Loucy (cell line): ENCODE data around the gene NRM.
"Not testable (repeated sequence)": the region's sequence is repeated elsewhere in the genome, so short reads cannot be mapped to it uniquely, and the experiment has no call there.

Experiments
- H2AFZ ChIP-seq: fragments of 200-600 bp; sonication (generic); 2 replicates; pipeline ENCODE4 v1.6.0; 2016; ENCODE audit warnings: antibody characterized with exemption, mild to moderate bottlenecking, low read length, moderate library complexity
- H3F3A ChIP-seq: fragments of 200-600 bp; 2 replicates; pipeline ENCODE4 v1.6.0; 2016; ENCODE audit warnings: antibody characterized with exemption, low read depth, mild to moderate bottlenecking
- H3K27me3 ChIP-seq: fragments of 200-600 bp; sonication (generic); 2 replicates; pipeline ENCODE4 v1.6.1; 2014; ENCODE audit warnings: low read length, mild to moderate bottlenecking; ENCODE audit not compliant: insufficient read depth, poor library complexity, severe bottlenecking
- H3K36me3 ChIP-seq: fragments of 200-600 bp; sonication (generic); 2 replicates; pipeline ENCODE4 v1.6.1; 2016; ENCODE audit warnings: low read length; ENCODE audit not compliant: insufficient read depth
- H3K4me1 ChIP-seq: fragments of 200-600 bp; sonication (generic); 2 replicates; pipeline ENCODE4 v1.5.1; 2014; ENCODE audit warnings: low read length, mild to moderate bottlenecking; ENCODE audit not compliant: insufficient read depth, poor library complexity, severe bottlenecking
- H3K4me2 ChIP-seq: fragments of 200-600 bp; sonication (generic); 2 replicates; pipeline ENCODE4 v1.6.0; 2014; ENCODE audit warnings: antibody characterized with exemption, low read length, low read depth, mild to moderate bottlenecking; ENCODE audit not compliant: poor library complexity, severe bottlenecking
- H3K4me3 ChIP-seq: fragments of 200-600 bp; sonication (generic); 2 replicates; pipeline ENCODE4 v1.5.1; 2014; ENCODE audit warnings: low read length, mild to moderate bottlenecking, mixed read lengths; ENCODE audit not compliant: poor library complexity, severe bottlenecking
- H3K79me2 ChIP-seq: fragments of 200-600 bp; sonication (generic); 2 replicates; pipeline ENCODE4 v1.6.1; 2014; ENCODE audit warnings: low read length; ENCODE audit not compliant: insufficient read depth
- H3K9ac ChIP-seq: fragments of 200-600 bp; sonication (generic); 2 replicates; pipeline ENCODE4 v1.6.0; 2014; ENCODE audit warnings: mild to moderate bottlenecking, low read depth, low read length, moderate library complexity; ENCODE audit not compliant: poor library complexity, severe bottlenecking
- H3K9me2 ChIP-seq: fragments of 200-600 bp; sonication (generic); replicated peaks from 2 replicates; pipeline ENCODE4 v1.6.1; 2016; ENCODE audit warnings: low read depth, low read length, mixed read lengths
- H3K9me3 ChIP-seq: fragments of 200-600 bp; sonication (generic); 2 replicates; pipeline ENCODE4 v1.6.1; 2014; ENCODE audit warnings: mild to moderate bottlenecking, antibody characterized with exemption, low read length, low read depth; ENCODE audit not compliant: insufficient read depth
- H4K20me1 ChIP-seq: fragments of 200-600 bp; sonication (generic); 2 replicates; pipeline ENCODE4 v1.6.0; 2014; ENCODE audit warnings: antibody characterized with exemption, low read length, mild to moderate bottlenecking; ENCODE audit not compliant: insufficient read depth, poor library complexity, severe bottlenecking
- CTCF ChIP-seq: fragments of 200-600 bp; sonication (generic); conservative IDR thresholded peaks from 2 replicates; pipeline ENCODE4 v1.5.1; 2014; ENCODE audit warnings: mild to moderate bottlenecking, antibody characterized with exemption, low read length
- EZH2phosphoT487 ChIP-seq: fragments of 200-600 bp; IDR thresholded peaks from 2 replicates; pipeline ENCODE4 v1.6.1; 2018; ENCODE audit warnings: antibody characterized with exemption, mild to moderate bottlenecking, moderate library complexity, borderline replicate concordance

The NRM gene

GRCh38 chr6:30720738-30721197, 30.0 kb upstream of the NRM start:
- TF ChIP-seq EZH2phosphoT487 (no peak), CTCF (no peak)
- Histone ChIP-seq H2AFZ (no peak overlapping the region), H3K27me3 (peaks cover 15% of the 10 kb centered on the region), H3K4me3 (peak overlapping the region; percentile 98), H3K79me2 (peaks cover 86% of the 10 kb centered on the region), H3K9me3 (no peaks in the 10 kb centered on the region), H4K20me1 (peaks cover 49% of the 10 kb centered on the region), H3K4me1 (peaks cover 46% of the 10 kb centered on the region), H3F3A (peaks cover 26% of the 10 kb centered on the region), H3K4me2 (peak overlapping the region; percentile 66), H3K9ac (peak overlapping the region; percentile 100), H3K36me3 (peaks cover 45% of the 10 kb centered on the region), H3K9me2 (no peaks in the 10 kb centered on the region)

DNA sequence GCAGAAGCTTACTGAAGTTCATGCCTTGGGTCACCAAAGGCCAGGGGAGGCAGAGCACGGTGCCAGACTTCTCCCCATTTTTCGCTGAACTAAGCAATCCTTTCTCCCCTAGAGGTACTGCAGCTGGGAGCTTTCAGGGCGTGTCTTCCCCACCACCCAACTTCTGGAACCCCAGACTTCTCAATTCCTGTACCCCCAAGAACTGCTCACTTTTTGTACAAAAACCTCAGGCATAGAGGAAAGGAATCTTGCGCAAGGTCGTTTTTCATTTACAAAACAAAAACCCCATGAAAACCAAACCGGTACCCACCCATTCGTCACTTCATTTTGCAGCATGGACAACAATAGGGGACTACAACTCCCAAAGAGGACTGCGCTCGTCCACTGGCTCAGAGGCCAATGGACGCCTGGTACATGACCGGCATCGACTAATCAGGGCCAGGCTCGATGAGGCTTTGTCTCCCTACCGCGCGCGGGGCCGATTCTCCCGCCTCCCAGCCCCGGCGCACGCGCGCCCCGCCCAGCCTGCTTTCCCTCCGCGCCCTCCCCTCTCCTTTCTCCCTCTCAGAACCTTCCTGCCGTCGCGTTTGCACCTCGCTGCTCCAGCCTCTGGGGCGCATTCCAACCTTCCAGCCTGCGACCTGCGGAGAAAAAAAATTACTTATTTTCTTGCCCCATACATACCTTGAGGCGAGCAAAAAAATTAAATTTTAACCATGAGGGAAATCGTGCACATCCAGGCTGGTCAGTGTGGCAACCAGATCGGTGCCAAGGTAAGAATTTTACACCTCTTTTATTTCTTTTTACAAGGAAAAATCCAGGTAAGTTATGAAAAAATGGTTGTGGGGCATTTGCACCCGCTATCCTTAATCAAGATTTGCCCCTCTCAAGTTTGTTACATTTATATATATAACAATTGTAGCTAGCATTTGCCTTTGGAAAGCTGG, 29.3 kb upstream of the NRM start, which contains the start of gene TUBB:
TUBB (plus strand) TSS at position 562 of the 947 bp plus-strand sequence; CDS start at position 717, 155 bp downstream.
- H3K36me3 ChIP-seq, result peaks cover 38% of the 10 kb centered on the region
- peaks cover 42% of the 10 kb centered on the region for H4K20me1 ChIP-seq
- H3F3A ChIP-seq, result peaks cover 19% of the 10 kb centered on the region
- H3K4me2 ChIP-seq, result peak within 1 kb of the TSS; percentile 87
- H3K9me3 ChIP-seq, result no peaks in the 10 kb centered on the region
- H3K4me1 ChIP-seq, result peaks cover 46% of the 10 kb centered on the region
- H3K4me3 ChIP-seq, result peak within 1 kb of the TSS; percentile 98
- no peaks in the 10 kb centered on the region for H3K9me2 ChIP-seq
- peaks cover 15% of the 10 kb centered on the region for H3K27me3 ChIP-seq
- H2AFZ ChIP-seq, result peak within 1 kb of the TSS; percentile 25; the same call in 1 of the 2 replicates
- H3K9ac ChIP-seq, result peak within 1 kb of the TSS; percentile 100
- peaks cover 86% of the 10 kb centered on the region for H3K79me2 ChIP-seq
- TF ChIP-seq CTCF (0 out of 2 replicates have a peak, but pooled peaks have one; percentile 14), EZH2phosphoT487 (no peak)

GRCh38 chr6:30719356-30719755, 28.6 kb upstream of the NRM start:
- TF ChIP-seq CTCF (no peak; the same call in 1 of the 2 replicates), EZH2phosphoT487 (no peak)
- Histone ChIP-seq H3K9me2 (no peaks in the 10 kb centered on the region), H2AFZ (no peak overlapping the region; the same call in 1 of the 2 replicates), H3F3A (peaks cover 12% of the 10 kb centered on the region; the same call in 1 of the 2 replicates), H3K4me3 (peak overlapping the region; percentile 98), H3K4me1 (peaks cover 46% of the 10 kb centered on the region), H3K9ac (peak overlapping the region; percentile 100), H3K4me2 (peak overlapping the region; percentile 87), H3K9me3 (no peaks in the 10 kb centered on the region), H3K79me2 (peaks cover 86% of the 10 kb centered on the region), H3K36me3 (peaks cover 31% of the 10 kb centered on the region), H4K20me1 (peaks cover 35% of the 10 kb centered on the region), H3K27me3 (peaks cover 15% of the 10 kb centered on the region)

GRCh38 chr6:30717845-30718720, 27.3 kb upstream of the NRM start:
- Histone ChIP-seq H3K9ac (peak overlapping the region; percentile 100), H3K4me1 (peaks cover 53% of the 10 kb centered on the region), H3K79me2 (peaks cover 86% of the 10 kb centered on the region), H3K4me3 (peak overlapping the region; percentile 98), H3F3A (peaks cover 12% of the 10 kb centered on the region; the same call in 1 of the 2 replicates), H3K4me2 (peak overlapping the region; percentile 87), H4K20me1 (peaks cover 22% of the 10 kb centered on the region), H3K27me3 (peaks cover 15% of the 10 kb centered on the region), H3K36me3 (peaks cover 25% of the 10 kb centered on the region)
- H3K9me3 ChIP-seq, H3K9me2 ChIP-seq, H2AFZ ChIP-seq: not testable (repeated sequence)
